Prostate gland (tissue), 2 donors: ENCODE measurements around the gene ATP6V0D1. TPM values are rescaled to one million over a fixed set of nuclear protein-coding genes. Genes with fewer than 3 reads are reported as not detected.

Experiments used
- DNase-seq: peaks from one replicate; pipeline ENCODE4 v3.0.0-alpha.2; 2019; ENCODE audit warnings: low spot score
- H3K27ac ChIP-seq, 2 donors: fragments of 200-600 bp; sonication (generic); 2 replicates each; pipeline ENCODE4 v1.5.1; 2017 to 2019
- H3K27me3 ChIP-seq: fragments of 200-600 bp; sonication (generic); replicated peaks from 2 replicates; pipeline ENCODE4 v1.5.1; 2019; ENCODE audit not compliant: insufficient read depth
- H3K36me3 ChIP-seq, 2 donors: fragments of 200-600 bp; sonication (generic); 1 replicate in 1 of 2; 2 replicates in 1 of 2; pipeline versions ENCODE4 v1.5.1 to v1.8.1; 2017 to 2019
- H3K4me1 ChIP-seq: fragments of 200-600 bp; sonication (generic); replicated peaks from 2 replicates; pipeline ENCODE4 v1.5.1; 2019
- H3K4me3 ChIP-seq, 2 donors: fragments of 200-600 bp; sonication (generic); 2 replicates each; pipeline ENCODE4 v1.5.1; 2017 to 2019
- H3K9me3 ChIP-seq: fragments of 200-600 bp; sonication (generic); 2 replicates; pipeline ENCODE4 v1.5.1; 2017
- CTCF ChIP-seq, 4 experiments: fragments of 200-600 bp in 2 of 4; fragments of 450-650 bp in 2 of 4; sonication (generic) in 2 of 4; IDR thresholded peaks; 1 replicate in 3 of 4; 2 replicates in 1 of 4; pipeline ENCODE4 v1.5.1; 2016 to 2019; ENCODE audit warnings: antibody characterized with exemption in 4 of 4, mild to moderate bottlenecking in 2 of 4, moderate library complexity in 2 of 4
- POLR2A ChIP-seq: fragments of 450-650 bp; IDR thresholded peaks from one replicate; pipeline ENCODE4 v1.6.1; 2016; ENCODE audit warnings: antibody characterized with exemption, mild to moderate bottlenecking
- POLR2AphosphoS5 ChIP-seq: sonication (generic); formaldehyde crosslinking; IDR thresholded peaks from one replicate; pipeline ENCODE4 v1.6.1; 2017; ENCODE audit warnings: antibody characterized with exemption
- WGBS: methylation state at CpG from one replicate; pipeline ENCODE4 v1.1.5; 2018; 5-methylcytosine and 5-hydroxymethylcytosine counted together
- intact Hi-C: fragments of 100-400 bp; cut with DNase I; formaldehyde crosslinking; loops from one replicate; pipeline ENCODE4 v1.14.2; 2022
- total RNA-seq, 2 donors: library from RNA; depleted of rRNA; stranded (reverse); fragments of >200 nt; gene quantifications; one replicate each; pipeline ENCODE4 v1.1.0, GENCODE V29; 2016

Gene ATP6V0D1
- total RNA-seq, 2 donors from 2014 or later: 98.3 to 138 TPM

GRCh38 chr16:67397036-67397801 is 83.7 kb downstream of the ATP6V0D1 start:
- H3K27me3 ChIP-seq: no peaks in the 10 kb centered on the region
- no peaks in the 10 kb centered on the region for H3K9me3 ChIP-seq
- TF ChIP-seq POLR2AphosphoS5: no peak
- TF ChIP-seq POLR2A: no peak
- DNase-seq: no peak
- 69% methylated on average over 14 of the region's 15 CpGs for WGBS
- intact Hi-C loops: loop anchor here (5.0 to 10.0 kb wide), 2 partner anchors 112 to 140 kb away; no protein-coding TSS in a partner anchor
- H3K4me3 ChIP-seq: no peak overlapping the region
- H3K27ac ChIP-seq: no peak overlapping the region
- H3K4me1 ChIP-seq: peaks cover 14% of the 10 kb centered on the region
- H3K36me3 ChIP-seq: no peaks in the 10 kb centered on the region

- no peak overlapping the region for H3K4me3 ChIP-seq
Measured at GRCh38 chr16:67396159-67397035, 84.6 kb downstream of the ATP6V0D1 start.

GRCh38 chr16:67395458-67396158 is 85.3 kb downstream of the ATP6V0D1 start:
- no peak for DNase-seq
- no peaks in the 10 kb centered on the region for H3K36me3 ChIP-seq
- intact Hi-C loops: loop anchor here (5.0 to 10.0 kb wide), 2 partner anchors 111 to 138 kb away; no protein-coding TSS in a partner anchor
- peaks cover 14% of the 10 kb centered on the region for H3K4me1 ChIP-seq
- 87% methylated on average over 13 of the region's 13 CpGs for WGBS
- no peaks in the 10 kb centered on the region for H3K9me3 ChIP-seq
- no peak for TF ChIP-seq POLR2AphosphoS5
- no peak for TF ChIP-seq POLR2A
- TF ChIP-seq CTCF (IDR thresholded peaks at IDR 0.05): no peak
- no peaks in the 10 kb centered on the region for H3K27me3 ChIP-seq
- no peak overlapping the region for H3K27ac ChIP-seq
- H3K4me3 ChIP-seq: no peak overlapping the region

More at GRCh38 chr16:67396159-67397035, 84.6 kb downstream of the ATP6V0D1 start:
- Histone ChIP-seq H3K27ac (no peak overlapping the region), H3K4me1 (peaks cover 14% of the 10 kb centered on the region), H3K36me3 (no peaks in the 10 kb centered on the region), H3K9me3 (no peaks in the 10 kb centered on the region), H3K27me3 (no peaks in the 10 kb centered on the region)
- intact Hi-C loops: loop anchor here (5.0 to 10.0 kb wide), 2 partner anchors 112 to 139 kb away; no protein-coding TSS in a partner anchor
- no peak for TF ChIP-seq POLR2A
- DNase-seq: peak; percentile 57
- 34% methylated on average over 30 of the region's 31 CpGs for WGBS

GRCh38 chr16:67395105-67395457 is 85.9 kb downstream of the ATP6V0D1 start:
- no peak for DNase-seq
- no peaks in the 10 kb centered on the region for H3K36me3 ChIP-seq
- no peaks in the 10 kb centered on the region for H3K9me3 ChIP-seq
- peak overlapping the region in 1 of 2 donors; percentile 49 for H3K27ac ChIP-seq
- H3K4me3 ChIP-seq: no peak overlapping the region
- intact Hi-C loops: loop anchor here (5.0 to 10.0 kb wide), 2 partner anchors 110 to 138 kb away; no protein-coding TSS in a partner anchor
- no peaks in the 10 kb centered on the region for H3K27me3 ChIP-seq
- no peak for TF ChIP-seq CTCF (IDR thresholded peaks at IDR 0.05)
- no peak for TF ChIP-seq POLR2A
- TF ChIP-seq POLR2AphosphoS5: no peak
- 87% methylated on average over 10 of the region's 10 CpGs for WGBS
- H3K4me1 ChIP-seq: peaks cover 14% of the 10 kb centered on the region

GRCh38 chr16:67394155-67395104 is 86.5 kb downstream of the ATP6V0D1 start:
- Histone ChIP-seq H3K27me3 (no peaks in the 10 kb centered on the region), H3K9me3 (no peaks in the 10 kb centered on the region), H3K36me3 (no peaks in the 10 kb centered on the region), H3K27ac (peak overlapping the region; percentile 12 to 49), H3K4me1 (peaks cover 14% of the 10 kb centered on the region), H3K4me3 (peak overlapping the region; percentile 15 to 20)
- 20% methylated on average over 88 of the region's 88 CpGs for WGBS
- intact Hi-C loops: loop anchor here (5.0 to 10.0 kb wide), 2 partner anchors 110 to 137 kb away; no protein-coding TSS in a partner anchor
- DNase-seq: no peak
- peak in 1 of 4 experiments; percentile 17 for TF ChIP-seq CTCF (IDR thresholded peaks at IDR 0.05)
- TF ChIP-seq POLR2A: no peak
- TF ChIP-seq POLR2AphosphoS5: peak; percentile 6
